ENCODE measurements around the gene ATG9B.
"Not testable (repeated sequence)": the region's sequence is repeated elsewhere in the genome, so short reads cannot be mapped to it uniquely, and the experiment has no call there.

Gene ATG9B

DNA sequence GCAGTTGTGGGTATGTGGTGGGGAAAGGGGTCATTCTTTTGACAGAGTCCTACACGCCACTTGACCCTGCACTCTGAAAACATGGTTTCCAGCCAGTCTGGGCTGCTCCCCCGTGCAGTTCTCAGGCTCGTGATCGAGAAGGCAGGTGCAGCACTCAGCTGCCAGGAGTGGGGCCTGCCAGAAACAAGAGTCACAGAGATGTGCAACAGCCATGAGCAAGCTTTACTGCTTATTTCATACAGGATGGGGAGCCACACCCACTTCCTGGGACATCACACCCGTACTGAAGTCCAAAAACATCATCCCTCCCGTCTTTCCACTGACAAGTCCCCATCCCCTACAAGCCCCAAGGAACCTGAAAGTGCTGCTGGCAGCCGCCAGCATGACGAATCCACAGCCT is 9.3 kb downstream of the ATG9B start:
- DNase-seq = no peak

DNA sequence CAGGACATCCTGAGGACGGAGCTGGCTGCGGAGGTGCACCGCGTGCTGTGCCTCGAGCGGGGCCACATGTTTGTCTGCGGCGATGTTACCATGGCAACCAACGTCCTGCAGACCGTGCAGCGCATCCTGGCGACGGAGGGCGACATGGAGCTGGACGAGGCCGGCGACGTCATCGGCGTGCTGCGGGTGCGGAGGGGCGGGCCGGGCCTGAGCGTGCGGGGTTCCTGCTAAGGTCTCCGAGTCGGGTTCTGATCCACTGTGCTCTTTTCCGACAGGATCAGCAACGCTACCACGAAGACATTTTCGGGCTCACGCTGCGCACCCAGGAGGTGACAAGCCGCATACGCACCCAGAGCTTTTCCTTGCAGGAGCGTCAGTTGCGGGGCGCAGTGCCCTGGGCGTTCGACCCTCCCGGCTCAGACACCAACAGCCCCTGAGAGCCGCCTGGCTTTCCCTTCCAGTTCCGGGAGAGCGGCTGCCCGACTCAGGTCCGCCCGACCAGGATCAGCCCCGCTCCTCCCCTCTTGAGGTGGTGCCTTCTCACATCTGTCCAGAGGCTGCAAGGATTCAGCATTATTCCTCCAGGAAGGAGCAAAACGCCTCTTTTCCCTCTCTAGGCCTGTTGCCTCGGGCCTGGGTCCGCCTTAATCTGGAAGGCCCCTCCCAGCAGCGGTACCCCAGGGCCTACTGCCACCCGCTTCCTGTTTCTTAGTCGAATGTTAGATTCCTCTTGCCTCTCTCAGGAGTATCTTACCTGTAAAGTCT is 10.4 kb downstream of the ATG9B start:
- peak; percentile 61 for DNase-seq

DNA sequence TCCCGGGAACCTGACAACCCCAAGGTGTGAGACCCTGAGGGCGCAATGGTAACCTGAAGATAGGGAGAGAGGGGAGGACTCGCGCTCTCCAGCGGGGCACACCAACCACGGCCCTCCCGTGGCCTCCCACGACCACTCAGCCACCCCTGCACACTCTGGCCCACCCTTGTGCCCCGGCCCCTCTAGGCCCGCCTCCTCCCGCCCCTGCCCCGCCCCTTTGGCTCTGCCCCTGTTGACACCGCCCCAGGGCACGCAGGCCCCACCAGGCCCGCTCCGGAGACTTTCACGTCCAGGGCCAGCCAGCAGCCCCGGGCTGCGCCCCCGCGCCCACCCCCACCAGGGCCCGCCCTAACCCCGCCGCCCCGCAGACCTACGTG is 10.9 kb downstream of the ATG9B start:
- no peak for DNase-seq

- peak; percentile 60 for DNase-seq
These were observed 11.4 kb downstream of the ATG9B start for GRCh38 chr7:151012911-151013347.

DNA sequence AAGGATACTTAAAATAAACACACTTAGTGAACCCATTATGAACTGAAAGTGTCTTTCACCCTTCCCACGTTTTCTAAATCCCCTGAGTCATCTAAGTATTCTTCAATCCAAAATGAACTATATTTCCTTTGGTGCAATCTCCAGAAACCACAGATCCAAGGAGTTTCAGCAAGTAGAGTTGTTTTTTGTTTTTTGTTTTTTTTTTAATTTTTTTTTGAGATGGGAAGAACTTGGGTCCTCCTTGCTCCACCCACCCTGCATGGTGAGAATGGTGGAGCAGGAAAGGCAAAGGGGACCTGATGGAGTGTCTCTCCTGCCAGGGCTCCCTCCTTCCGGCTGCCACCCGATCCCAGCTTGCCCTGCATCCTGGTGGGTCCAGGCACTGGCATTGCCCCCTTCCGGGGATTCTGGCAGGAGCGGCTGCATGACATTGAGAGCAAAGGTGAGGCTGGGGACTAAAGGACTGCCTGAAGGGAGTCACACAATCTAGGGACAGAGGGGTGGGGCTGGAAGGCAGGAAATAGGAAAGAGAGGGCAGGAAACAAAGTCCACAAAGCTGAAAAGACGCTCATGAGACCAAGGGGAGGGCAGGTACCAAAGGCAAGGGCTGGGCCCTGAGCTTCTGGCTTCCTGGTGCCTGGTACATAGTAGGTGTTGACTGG is 12.1 kb downstream of the ATG9B start:
- DNase-seq = no peak

GRCh38 chr7:151011616-151012015 is 12.7 kb downstream of the ATG9B start:
- DNase-seq = not testable (repeated sequence)

- DNase-seq = no peak
These were observed 13.2 kb downstream of the ATG9B start for GRCh38 chr7:151011097-151011409.

- peak; percentile 56 for DNase-seq
These were observed 13.8 kb downstream of the ATG9B start for GRCh38 chr7:151010307-151011096.

GRCh38 chr7:151010037-151010306 is 14.3 kb downstream of the ATG9B start:
- DNase-seq = no peak

- DNase-seq = no peak
These were observed 14.8 kb downstream of the ATG9B start for GRCh38 chr7:151009327-151010036.

- DNase-seq = peak; percentile 54
These were observed 15.6 kb downstream of the ATG9B start for GRCh38 chr7:151008511-151009323.

- no peak for DNase-seq
These were observed 16.2 kb downstream of the ATG9B start for GRCh38 chr7:151008143-151008510.

DNA sequence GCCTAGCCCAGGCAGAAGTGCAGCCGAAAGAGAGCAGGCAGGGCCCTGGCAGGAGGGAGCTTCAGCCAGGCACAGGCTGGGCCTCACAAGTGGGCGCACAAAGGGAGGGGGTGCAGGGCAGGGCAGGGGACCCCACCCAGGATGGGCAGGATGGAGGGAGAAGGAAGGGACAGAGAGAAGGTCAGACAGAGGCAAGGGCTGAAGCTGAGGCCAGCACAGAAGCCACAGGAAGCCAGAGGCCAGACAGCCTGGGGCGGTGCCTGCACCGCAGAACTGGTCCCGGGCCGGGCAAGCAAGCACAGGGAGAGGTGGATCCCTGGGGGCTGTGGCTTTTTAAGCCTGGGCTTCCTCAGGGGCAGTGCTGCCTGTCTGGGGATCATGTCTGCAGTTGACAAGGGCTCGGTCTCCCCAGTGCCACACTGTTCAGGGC is 16.8 kb downstream of the ATG9B start:
- DNase-seq = no peak

DNA sequence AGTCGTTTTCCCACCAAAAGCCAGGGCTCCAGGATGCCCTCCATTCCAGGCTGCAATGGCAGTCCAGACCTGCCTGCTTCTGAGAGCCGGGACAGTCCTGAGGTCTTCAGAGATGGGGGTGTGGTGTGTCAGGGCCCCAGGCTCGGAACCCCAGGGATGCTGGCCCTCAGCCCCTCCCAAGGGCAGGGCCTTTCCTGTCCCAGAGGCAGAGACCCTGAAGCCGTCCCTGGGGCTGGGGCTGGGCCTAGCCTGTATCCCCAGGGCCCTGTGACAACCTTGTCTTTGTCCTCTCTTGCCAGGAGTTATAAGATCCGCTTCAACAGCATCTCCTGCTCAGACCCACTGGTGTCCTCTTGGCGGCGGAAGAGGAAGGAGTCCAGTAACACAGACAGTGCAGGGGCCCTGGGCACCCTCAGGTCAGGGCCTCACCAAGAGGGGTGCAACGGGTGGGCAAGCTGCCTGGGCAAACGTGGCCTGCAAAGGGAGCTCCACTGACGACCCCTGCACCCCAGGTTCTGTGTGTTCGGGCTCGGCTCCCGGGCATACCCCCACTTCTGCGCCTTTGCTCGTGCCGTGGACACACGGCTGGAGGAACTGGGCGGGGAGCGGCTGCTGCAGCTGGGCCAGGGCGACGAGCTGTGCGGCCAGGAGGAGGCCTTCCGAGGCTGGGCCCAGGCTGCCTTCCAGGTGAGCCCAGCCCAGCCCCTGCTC is 17.5 kb downstream of the ATG9B start:
- no peak for DNase-seq

GRCh38 chr7:151005566-151005965 is 18.7 kb downstream of the ATG9B start:
- no peak for DNase-seq

DNA sequence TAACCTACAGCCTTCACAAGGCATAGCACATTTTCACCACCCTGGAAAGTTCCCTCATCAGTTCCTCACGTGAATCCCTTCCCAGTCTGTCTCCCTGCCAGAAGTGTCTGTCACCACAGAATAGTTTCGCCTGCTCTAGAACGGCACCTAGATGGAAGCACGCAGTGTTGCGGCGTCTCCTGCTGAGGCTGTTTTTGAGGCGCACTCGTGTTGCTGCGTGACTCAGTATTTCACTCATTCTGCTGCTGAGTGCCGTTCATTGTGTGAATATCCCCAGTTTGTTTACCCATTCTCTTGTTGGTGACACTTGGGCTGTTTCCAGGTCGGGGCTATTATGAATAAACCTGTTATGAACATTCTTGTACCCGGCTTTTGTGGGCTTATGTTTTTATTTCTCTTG is 20.7 kb downstream of the ATG9B start:
- DNase-seq = no peak

GRCh38 chr7:151001546-151001945 is 22.7 kb downstream of the ATG9B start:
- DNase-seq = no peak

DNA sequence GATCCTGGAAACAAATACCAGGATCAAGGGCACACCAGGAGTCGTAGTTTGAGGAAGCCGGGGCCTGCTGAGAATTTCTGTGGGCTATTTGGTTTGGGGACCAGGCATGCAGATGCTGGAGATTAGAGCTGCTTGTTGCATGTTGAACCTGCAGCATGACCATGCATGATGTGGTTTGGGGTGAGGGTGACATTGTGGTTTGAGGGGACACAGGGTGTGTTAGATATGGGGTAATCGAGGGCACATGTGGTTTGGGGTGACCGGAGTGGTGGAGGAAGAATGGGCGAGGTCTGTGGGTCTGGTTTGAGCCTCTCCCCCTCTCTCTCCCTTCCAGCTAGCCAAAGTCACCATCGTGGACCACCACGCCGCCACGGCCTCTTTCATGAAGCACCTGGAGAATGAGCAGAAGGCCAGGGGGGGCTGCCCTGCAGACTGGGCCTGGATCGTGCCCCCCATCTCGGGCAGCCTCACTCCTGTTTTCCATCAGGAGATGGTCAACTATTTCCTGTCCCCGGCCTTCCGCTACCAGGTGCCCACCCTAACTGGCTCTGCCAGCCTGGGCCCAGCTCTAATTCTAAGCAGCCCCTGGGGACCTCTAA is 23.3 kb downstream of the ATG9B start:
- DNase-seq = no peak

GRCh38 chr7:150999497-151000230 is 24.6 kb downstream of the ATG9B start:
- DNase-seq = no peak

- no peak for DNase-seq
These were observed 25.3 kb downstream of the ATG9B start for GRCh38 chr7:150999001-150999400.

All from right kidney (tissue), 1 donor.